ENCODE measurements around the gene DUSP23. TPM values are rescaled to one million over a fixed set of nuclear protein-coding genes. Genes with fewer than 3 reads are reported as not detected.

Gene DUSP23
- total and polyA plus RNA-seq, 2 experiments from 2014 or later, result 56.3 to 97.6 TPM

DNA sequence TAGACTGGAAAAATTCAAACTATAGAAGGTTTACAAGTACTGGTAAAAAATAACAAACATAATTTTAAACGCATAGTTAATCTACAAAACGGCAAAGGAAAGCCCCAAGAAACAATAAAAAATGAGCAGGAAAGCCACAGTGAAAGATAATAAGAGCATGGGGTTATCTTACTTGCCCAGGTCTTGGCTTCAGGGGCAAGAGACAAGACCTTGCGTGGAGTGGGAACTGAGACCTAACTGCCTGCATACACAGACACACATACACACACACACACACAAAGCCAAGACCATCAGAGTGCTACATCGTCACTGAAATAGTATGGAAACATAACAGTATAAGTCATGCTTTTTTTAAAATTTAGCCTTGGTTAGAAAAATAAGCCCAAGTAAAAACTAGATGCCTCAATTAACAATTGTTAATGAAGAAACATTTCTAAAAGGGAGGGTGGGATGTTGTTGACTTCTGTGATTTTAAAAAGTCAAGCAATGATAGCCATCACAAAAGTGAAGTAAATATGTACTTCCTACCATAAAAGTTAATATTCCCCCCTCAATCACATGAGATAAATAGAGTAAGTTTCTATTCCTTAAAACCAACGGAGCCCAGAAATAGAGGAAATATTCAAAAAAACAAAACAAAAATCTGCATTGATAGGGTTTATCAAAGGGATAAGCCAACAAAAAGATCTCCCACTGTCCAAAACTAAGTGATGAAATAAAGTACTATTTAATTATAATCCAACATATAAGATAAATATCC, 36.9 kb upstream of the DUSP23 start (continued):
- TF ChIP-seq, protein P1, sequence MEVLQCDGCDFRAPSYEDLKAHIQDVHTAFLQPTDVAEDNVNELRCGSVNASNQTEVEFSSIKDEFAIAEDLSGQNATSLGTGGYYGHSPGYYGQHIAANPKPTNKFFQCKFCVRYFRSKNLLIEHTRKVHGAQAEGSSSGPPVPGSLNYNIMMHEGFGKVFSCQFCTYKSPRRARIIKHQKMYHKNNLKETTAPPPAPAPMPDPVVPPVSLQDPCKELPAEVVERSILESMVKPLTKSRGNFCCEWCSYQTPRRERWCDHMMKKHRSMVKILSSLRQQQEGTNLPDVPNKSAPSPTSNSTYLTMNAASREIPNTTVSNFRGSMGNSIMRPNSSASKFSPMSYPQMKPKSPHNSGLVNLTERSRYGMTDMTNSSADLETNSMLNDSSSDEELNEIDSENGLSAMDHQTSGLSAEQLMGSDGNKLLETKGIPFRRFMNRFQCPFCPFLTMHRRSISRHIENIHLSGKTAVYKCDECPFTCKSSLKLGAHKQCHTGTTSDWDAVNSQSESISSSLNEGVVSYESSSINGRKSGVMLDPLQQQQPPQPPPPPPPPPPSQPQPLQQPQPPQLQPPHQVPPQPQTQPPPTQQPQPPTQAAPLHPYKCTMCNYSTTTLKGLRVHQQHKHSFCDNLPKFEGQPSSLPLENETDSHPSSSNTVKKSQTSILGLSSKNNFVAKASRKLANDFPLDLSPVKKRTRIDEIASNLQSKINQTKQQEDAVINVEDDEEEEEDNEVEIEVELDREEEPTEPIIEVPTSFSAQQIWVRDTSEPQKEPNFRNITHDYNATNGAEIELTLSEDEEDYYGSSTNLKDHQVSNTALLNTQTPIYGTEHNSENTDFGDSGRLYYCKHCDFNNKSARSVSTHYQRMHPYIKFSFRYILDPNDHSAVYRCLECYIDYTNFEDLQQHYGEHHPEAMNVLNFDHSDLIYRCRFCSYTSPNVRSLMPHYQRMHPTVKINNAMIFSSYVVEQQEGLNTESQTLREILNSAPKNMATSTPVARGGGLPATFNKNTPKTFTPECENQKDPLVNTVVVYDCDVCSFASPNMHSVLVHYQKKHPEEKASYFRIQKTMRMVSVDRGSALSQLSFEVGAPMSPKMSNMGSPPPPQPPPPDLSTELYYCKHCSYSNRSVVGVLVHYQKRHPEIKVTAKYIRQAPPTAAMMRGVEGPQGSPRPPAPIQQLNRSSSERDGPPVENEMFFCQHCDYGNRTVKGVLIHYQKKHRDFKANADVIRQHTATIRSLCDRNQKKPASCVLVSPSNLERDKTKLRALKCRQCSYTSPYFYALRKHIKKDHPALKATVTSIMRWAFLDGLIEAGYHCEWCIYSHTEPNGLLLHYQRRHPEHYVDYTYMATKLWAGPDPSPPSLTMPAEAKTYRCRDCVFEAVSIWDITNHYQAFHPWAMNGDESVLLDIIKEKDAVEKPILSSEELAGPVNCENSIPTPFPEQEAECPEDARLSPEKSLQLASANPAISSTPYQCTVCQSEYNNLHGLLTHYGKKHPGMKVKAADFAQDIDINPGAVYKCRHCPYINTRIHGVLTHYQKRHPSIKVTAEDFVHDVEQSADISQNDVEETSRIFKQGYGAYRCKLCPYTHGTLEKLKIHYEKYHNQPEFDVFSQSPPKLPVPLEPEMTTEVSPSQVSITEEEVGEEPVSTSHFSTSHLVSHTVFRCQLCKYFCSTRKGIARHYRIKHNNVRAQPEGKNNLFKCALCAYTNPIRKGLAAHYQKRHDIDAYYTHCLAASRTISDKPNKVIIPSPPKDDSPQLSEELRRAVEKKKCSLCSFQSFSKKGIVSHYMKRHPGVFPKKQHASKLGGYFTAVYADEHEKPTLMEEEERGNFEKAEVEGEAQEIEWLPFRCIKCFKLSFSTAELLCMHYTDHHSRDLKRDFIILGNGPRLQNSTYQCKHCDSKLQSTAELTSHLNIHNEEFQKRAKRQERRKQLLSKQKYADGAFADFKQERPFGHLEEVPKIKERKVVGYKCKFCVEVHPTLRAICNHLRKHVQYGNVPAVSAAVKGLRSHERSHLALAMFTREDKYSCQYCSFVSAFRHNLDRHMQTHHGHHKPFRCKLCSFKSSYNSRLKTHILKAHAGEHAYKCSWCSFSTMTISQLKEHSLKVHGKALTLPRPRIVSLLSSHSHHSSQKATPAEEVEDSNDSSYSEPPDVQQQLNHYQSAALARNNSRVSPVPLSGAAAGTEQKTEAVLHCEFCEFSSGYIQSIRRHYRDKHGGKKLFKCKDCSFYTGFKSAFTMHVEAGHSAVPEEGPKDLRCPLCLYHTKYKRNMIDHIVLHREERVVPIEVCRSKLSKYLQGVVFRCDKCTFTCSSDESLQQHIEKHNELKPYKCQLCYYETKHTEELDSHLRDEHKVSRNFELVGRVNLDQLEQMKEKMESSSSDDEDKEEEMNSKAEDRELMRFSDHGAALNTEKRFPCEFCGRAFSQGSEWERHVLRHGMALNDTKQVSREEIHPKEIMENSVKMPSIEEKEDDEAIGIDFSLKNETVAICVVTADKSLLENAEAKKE (CRISPR knock-in tag; IDR thresholded peaks at IDR 0.05), result no peak
- TF ChIP-seq, protein P2, sequence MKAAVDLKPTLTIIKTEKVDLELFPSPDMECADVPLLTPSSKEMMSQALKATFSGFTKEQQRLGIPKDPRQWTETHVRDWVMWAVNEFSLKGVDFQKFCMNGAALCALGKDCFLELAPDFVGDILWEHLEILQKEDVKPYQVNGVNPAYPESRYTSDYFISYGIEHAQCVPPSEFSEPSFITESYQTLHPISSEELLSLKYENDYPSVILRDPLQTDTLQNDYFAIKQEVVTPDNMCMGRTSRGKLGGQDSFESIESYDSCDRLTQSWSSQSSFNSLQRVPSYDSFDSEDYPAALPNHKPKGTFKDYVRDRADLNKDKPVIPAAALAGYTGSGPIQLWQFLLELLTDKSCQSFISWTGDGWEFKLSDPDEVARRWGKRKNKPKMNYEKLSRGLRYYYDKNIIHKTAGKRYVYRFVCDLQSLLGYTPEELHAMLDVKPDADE (IDR thresholded peaks at IDR 0.05), result no peak

DNA sequence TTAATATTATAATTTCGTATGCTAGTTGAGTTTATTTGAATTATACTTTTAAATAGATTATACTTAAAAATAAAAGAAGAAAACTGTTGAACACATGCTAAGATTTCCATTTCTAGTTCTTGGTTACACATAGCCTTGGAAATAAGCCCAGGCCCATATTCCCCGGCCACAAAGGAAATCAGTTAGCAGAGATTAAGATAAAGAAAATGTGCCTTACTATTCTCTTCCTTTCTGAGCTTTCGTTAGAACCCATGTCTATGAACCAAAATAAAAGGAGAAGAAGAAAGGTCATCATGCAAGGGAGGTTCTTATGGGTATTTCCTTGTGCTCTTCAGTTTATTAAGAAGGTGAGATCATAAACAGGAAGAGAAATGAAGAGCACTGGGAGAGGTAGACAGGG, 34.1 kb upstream of the DUSP23 start:
- Histone ChIP-seq H3K79me2 (replicated peaks; ENCODE audit: insufficient read depth) (no peaks in the 10 kb centered on the region), H3K27ac (ENCODE audit: low read depth) (no peak overlapping the region), H3K4me1 (ENCODE audit: insufficient read depth) (no peaks in the 10 kb centered on the region), H3K4me3 (no peak overlapping the region), H3K36me3 (ENCODE audit: insufficient read depth) (no peaks in the 10 kb centered on the region), H3K4me2 (no peak overlapping the region), H3K27me3 (ENCODE audit: insufficient read depth) (no peaks in the 10 kb centered on the region), H2AFZ (no peak overlapping the region), H3F3A (replicated peaks; ENCODE audit: low read depth) (no peaks in the 10 kb centered on the region), H3K9me2 (ENCODE audit: insufficient read depth) (no peaks in the 10 kb centered on the region), H4K20me1 (replicated peaks; ENCODE audit: insufficient read depth) (no peaks in the 10 kb centered on the region)
- Mint-ChIP-seq H3K4me1 (no peaks in the 10 kb centered on the region), H3K9me3 (peaks cover 6% of the 10 kb centered on the region; the same call in 2 of the 3 replicates), H3K27me3 (ENCODE audit: insufficient read depth, low read depth, poor library complexity) (peaks cover 3% of the 10 kb centered on the region), H3K36me3 (ENCODE audit: low read depth) (no peaks in the 10 kb centered on the region; the same call in 2 of the 3 replicates), H3K4me3 (no peak overlapping the region), H3K27ac (no peak overlapping the region)
- no peak for ATAC-seq
- no peak for DNase-seq (ENCODE audit: low spot score)
- TF ChIP-seq EZH2phosphoT487 (IDR thresholded peaks at IDR 0.05; ENCODE audit: unreplicated experiment) (no peak), NANOG (IDR thresholded peaks at IDR 0.05; ENCODE audit: borderline replicate concordance) (no peak), JUNB (IDR thresholded peaks at IDR 0.05; ENCODE audit: unreplicated experiment) (no peak), CREB1 (CRISPR knock-in tag; IDR thresholded peaks at IDR 0.05; ENCODE audit: low read depth) (no peak), ZNF331 (CRISPR knock-in tag; IDR thresholded peaks at IDR 0.05; ENCODE audit: low read depth) (no peak), ZNF114 (CRISPR knock-in tag; IDR thresholded peaks at IDR 0.05) (no peak)
- TF ChIP-seq, protein P1 (CRISPR knock-in tag; IDR thresholded peaks at IDR 0.05), result no peak
